K562 (cell line): Measurements from ENCODE around the gene CNRIP1. TPM values are rescaled to one million over a fixed set of nuclear protein-coding genes. Genes with fewer than 3 reads are reported as not detected.

ENCODE experiments used
- ATF1 ChIP-seq, 2 experiments: fragments of 450-650 bp in 1 of 2; IDR thresholded peaks; 2 replicates each; pipeline ENCODE4 v1.6.1; 2016; ENCODE audit warnings: missing compliant biosample characterization in 1 of 2, missing genetic modification characterization in 1 of 2
- DDX20 ChIP-seq: fragments of 450-650 bp; IDR thresholded peaks from 2 replicates; pipeline ENCODE4 v1.6.1; 2016; ENCODE audit warnings: missing genetic modification characterization, low read depth, mild to moderate bottlenecking, missing compliant biosample characterization, moderate library complexity
- DPF2 ChIP-seq: fragments of 450-650 bp; IDR thresholded peaks from 2 replicates; pipeline ENCODE4 v1.6.1; 2016
- MAFG ChIP-seq: fragments of 450-650 bp; conservative IDR thresholded peaks from 2 replicates; pipeline ENCODE4 v1.6.1; 2016; ENCODE audit warnings: missing genetic modification characterization, missing compliant biosample characterization
- MEF2A ChIP-seq: IDR thresholded peaks from 2 replicates; pipeline ENCODE4 v1.6.1; 2011; ENCODE audit warnings: low read depth, mild to moderate bottlenecking, low read length, moderate library complexity; ENCODE audit not compliant: control insufficient read depth
- MEIS2 ChIP-seq: fragments of 450-650 bp; IDR thresholded peaks from 2 replicates; pipeline ENCODE4 v1.6.1; 2014; ENCODE audit warnings: mild to moderate bottlenecking; ENCODE audit not compliant: partially characterized antibody
- PHF20 ChIP-seq: fragments of 450-650 bp; IDR thresholded peaks from 2 replicates; pipeline ENCODE4 v1.6.1; 2018; ENCODE audit not compliant: partially characterized antibody
- RBBP5 ChIP-seq: fragments of 200-600 bp; sonication (generic); IDR thresholded peaks from 2 replicates; pipeline ENCODE4 v1.6.1; 2012; ENCODE audit warnings: borderline replicate concordance, mild to moderate bottlenecking, low read length, control low read depth, inconsistent platforms; ENCODE audit not compliant: insufficient read depth, poor library complexity, severe bottlenecking
- SIRT6 ChIP-seq: IDR thresholded peaks from one replicate; pipeline ENCODE4 v1.6.1; 2012; ENCODE audit warnings: low read depth, mild to moderate bottlenecking, control low read depth, inconsistent platforms, low read length, moderate library complexity
- TAF9B ChIP-seq: fragments of 450-650 bp; IDR thresholded peaks from 2 replicates; pipeline ENCODE4 v1.6.1; 2018; ENCODE audit warnings: mild to moderate bottlenecking; ENCODE audit not compliant: partially characterized antibody
- TFE3 ChIP-seq: fragments of 450-650 bp; formaldehyde crosslinking; IDR thresholded peaks from 2 replicates; pipeline ENCODE4 v1.4.0; 2020; ENCODE audit warnings: mild to moderate bottlenecking, mixed read lengths
- THAP7 ChIP-seq: fragments of 250-450 bp; sonication (Bioruptor Pico); IDR thresholded peaks from 2 replicates; pipeline ENCODE4 v1.5.0; 2021
- ZBED1 ChIP-seq: IDR thresholded peaks from 2 replicates; pipeline ENCODE4 v1.6.1; 2014
- ZNF511 ChIP-seq: sonication (generic); formaldehyde crosslinking; IDR thresholded peaks from 2 replicates; pipeline ENCODE4 v1.8.0; 2022; ENCODE audit warnings: mild to moderate bottlenecking, missing genetic modification reagents
- polyA plus RNA-seq, 8 experiments: library from polyadenylated mRNA; depleted of rRNA in 4 of 8; stranded (reverse) in 5 of 8; unstranded in 3 of 8; fragments of >200 nt; fragmentation: Nextera tagmentation in 2 of 8; fragmentation: Illumina TruSeq in 1 of 8; extraction: Ambion mirVana in 2 of 8; extraction: Trizol in 1 of 8; gene quantifications; 2 replicates each; pipeline versions ENCODE4 v1.2.1 to v1.2.3, GENCODE V29; 2011 to 2014; ENCODE audit warnings: inconsistent platforms in 1 of 8, missing spikeins in 1 of 8
- total RNA-seq, 7 experiments: library from RNA; depleted of rRNA in 6 of 7; stranded (reverse); fragments of >200 nt in 6 of 7; fragmentation: Illumina TruSeq in 2 of 7; extraction: Trizol in 2 of 7; gene quantifications; 2 replicates each; pipeline versions ENCODE4 v1.2.1 to v1.2.3, GENCODE V29; 2011 to 2021; ENCODE audit warnings: low replicate concordance in 1 of 7
- TF ChIP-seq, protein P1 (sequence below): fragments of 450-650 bp; formaldehyde crosslinking; IDR thresholded peaks from 2 replicates; pipeline ENCODE4 v1.4.0; 2020; ENCODE audit warnings: mild to moderate bottlenecking, moderate library complexity
- TF ChIP-seq, protein P2 (sequence below), 2 experiments: IDR thresholded peaks in 1 of 2; conservative IDR thresholded peaks in 1 of 2; 2 replicates each; pipeline ENCODE4 v1.6.1; 2016; ENCODE audit warnings: low read depth in 2 of 2, mild to moderate bottlenecking in 1 of 2, missing compliant biosample characterization in 1 of 2, missing genetic modification characterization in 1 of 2, moderate library complexity in 1 of 2
- TF ChIP-seq, protein P3 (sequence below), 2 experiments: fragments of 450-650 bp; conservative IDR thresholded peaks; 2 replicates each; pipeline ENCODE4 v1.6.1; 2017; ENCODE audit warnings: mild to moderate bottlenecking in 2 of 2, moderate library complexity in 2 of 2

The CNRIP1 gene
- total and polyA plus RNA-seq, 9 of the 15 experiments (the other 6 are each of a cell fraction or from before 2014, with no cell fraction given) = 0.59 to 2.1 (median 1.5) TPM

DNA sequence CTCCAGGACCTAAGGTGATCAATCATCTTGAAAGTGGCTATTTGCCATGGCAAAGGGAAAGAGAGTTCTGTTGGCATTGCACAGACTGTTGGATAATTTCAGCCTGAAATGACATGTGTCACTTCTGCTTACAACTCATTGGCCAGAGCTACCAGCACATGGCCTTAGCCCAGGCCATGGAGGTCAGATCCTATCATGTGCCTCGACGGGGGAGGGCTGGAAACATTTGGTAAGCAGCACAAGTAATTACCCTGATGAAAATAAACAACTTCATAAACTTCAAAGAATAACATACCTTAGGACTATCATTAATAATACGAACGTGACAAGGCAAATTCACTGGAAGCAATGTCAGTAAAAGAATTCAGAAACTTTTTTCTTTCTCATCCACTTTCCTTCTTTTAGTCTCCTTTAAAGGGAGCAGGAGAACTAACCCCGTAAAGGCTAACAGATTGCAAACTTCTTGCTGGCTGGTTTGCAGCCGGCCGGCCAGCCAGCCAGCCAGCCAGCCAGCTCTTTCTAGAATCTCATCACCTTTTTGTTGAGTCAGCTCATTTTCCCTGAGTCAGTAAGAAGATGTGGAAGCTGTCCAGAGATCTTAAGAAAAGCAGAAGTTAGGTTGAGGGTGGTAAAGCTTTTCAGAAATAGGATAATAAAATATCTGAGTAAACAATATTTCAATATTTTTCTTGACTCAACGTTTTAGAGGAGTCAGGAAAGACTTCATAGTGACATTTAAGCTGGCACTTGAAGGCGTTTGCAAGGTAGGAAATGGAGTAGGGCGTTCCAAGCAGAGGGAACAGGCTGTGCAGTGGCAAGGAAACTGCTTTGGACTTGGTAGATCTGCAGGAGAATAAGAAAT is 31.9 kb downstream of the CNRIP1 start (continued):
- TF ChIP-seq DPF2 = peak; percentile 74
- TF ChIP-seq, protein P1, sequence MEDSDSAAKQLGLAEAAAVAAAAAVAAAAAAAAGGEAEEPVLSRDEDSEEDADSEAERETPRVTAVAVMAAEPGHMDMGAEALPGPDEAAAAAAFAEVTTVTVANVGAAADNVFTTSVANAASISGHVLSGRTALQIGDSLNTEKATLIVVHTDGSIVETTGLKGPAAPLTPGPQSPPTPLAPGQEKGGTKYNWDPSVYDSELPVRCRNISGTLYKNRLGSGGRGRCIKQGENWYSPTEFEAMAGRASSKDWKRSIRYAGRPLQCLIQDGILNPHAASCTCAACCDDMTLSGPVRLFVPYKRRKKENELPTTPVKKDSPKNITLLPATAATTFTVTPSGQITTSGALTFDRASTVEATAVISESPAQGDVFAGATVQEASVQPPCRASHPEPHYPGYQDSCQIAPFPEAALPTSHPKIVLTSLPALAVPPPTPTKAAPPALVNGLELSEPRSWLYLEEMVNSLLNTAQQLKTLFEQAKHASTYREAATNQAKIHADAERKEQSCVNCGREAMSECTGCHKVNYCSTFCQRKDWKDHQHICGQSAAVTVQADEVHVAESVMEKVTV = no peak
- TF ChIP-seq SIRT6 = no peak
- peak; percentile 100 for TF ChIP-seq MAFG (tag)
- TF ChIP-seq TFE3 (CRISPR knock-in tag) = no peak
- TF ChIP-seq, protein P2, sequence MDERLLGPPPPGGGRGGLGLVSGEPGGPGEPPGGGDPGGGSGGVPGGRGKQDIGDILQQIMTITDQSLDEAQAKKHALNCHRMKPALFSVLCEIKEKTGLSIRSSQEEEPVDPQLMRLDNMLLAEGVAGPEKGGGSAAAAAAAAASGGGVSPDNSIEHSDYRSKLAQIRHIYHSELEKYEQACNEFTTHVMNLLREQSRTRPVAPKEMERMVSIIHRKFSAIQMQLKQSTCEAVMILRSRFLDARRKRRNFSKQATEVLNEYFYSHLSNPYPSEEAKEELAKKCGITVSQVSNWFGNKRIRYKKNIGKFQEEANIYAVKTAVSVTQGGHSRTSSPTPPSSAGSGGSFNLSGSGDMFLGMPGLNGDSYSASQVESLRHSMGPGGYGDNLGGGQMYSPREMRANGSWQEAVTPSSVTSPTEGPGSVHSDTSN (CRISPR knock-in tag; IDR thresholded peaks at IDR 0.05; ENCODE audit: low read depth) = no peak
- TF ChIP-seq, protein P2 (tag; conservative IDR thresholded peaks at IDR 0.05; ENCODE audit: low read depth) = peak; percentile 60; the same call in 1 of the 2 replicates
- TF ChIP-seq PHF20 = no peak
- no peak for TF ChIP-seq THAP7 (CRISPR knock-in tag)
- no peak for TF ChIP-seq ATF1 (CRISPR knock-in tag; IDR thresholded peaks at IDR 0.05)
- TF ChIP-seq ATF1 (tag; IDR thresholded peaks at IDR 0.05) = 0 out of 2 replicates have a peak, but pooled peaks have one; percentile 36
- no peak for TF ChIP-seq MEF2A
- TF ChIP-seq ZBED1 = no peak
- TF ChIP-seq, protein P3, sequence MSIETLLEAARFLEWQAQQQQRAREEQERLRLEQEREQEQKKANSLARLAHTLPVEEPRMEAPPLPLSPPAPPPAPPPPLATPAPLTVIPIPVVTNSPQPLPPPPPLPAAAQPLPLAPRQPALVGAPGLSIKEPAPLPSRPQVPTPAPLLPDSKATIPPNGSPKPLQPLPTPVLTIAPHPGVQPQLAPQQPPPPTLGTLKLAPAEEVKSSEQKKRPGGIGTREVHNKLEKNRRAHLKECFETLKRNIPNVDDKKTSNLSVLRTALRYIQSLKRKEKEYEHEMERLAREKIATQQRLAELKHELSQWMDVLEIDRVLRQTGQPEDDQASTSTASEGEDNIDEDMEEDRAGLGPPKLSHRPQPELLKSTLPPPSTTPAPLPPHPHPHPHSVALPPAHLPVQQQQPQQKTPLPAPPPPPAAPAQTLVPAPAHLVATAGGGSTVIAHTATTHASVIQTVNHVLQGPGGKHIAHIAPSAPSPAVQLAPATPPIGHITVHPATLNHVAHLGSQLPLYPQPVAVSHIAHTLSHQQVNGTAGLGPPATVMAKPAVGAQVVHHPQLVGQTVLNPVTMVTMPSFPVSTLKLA (conservative IDR thresholded peaks at IDR 0.05) = peak; percentile 85 to 88
- TF ChIP-seq ZNF511 (CRISPR knock-in tag) = no peak
- TF ChIP-seq RBBP5 = no peak
- TF ChIP-seq MEIS2 = peak; percentile 66
- no peak for TF ChIP-seq DDX20 (tag)
- TF ChIP-seq TAF9B = no peak
